DND-41 (cell line): Measurements from ENCODE around the gene PCDH11Y.
"Not testable (repeated sequence)": the region's sequence is repeated elsewhere in the genome, so short reads cannot be mapped to it uniquely, and the experiment has no call there.

ENCODE experiments used
- EZH2 ChIP-seq: IDR thresholded peaks from 3 replicates; pipeline ENCODE4 v1.6.1; 2012; ENCODE audit warnings: borderline replicate concordance, low read depth, mild to moderate bottlenecking, moderate library complexity, low read length, inconsistent platforms; ENCODE audit not compliant: severe bottlenecking
- TF ChIP-seq, protein P1 (sequence below): IDR thresholded peaks from 2 replicates; pipeline ENCODE4 v1.5.1; 2012; ENCODE audit warnings: borderline replicate concordance, low read length, moderate library complexity, mild to moderate bottlenecking; ENCODE audit not compliant: poor library complexity, severe bottlenecking; ENCODE audit errors: extremely low read depth

DNA sequence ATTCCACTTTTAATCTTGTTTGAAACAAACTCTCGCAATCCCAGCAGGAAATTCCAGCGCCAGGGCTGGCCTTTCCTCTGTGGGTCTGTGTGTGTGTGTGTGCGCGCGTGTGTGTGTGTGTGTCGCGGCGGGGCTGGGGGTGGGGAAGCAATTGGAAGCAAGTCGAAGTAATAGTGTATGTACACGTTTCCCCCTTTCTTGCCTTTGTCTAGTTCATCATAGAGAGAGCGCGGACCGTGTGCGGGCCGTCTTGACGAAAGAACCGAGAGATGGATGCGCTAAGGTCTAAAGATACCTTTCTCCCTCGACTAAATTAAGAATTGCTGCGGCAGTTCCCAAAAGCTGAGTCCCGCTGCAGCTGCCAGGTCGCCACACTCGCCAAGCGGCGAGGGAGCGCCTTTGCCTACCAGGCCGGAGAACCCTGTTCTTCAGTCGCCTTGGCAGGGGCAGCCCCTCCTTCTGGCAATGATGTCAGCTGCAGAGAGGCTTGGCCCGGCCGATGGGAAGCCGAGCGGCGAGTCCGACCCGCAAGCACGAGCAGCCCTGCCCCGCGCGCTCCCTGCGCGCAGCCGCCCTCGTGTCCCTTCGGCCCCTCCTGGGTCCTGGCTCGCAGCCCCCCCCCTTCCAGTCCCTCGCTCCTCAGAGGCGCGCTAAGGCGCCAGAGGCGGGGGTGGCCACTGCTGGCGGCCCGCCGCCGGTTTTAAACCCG is 2.5 kb downstream of the PCDH11Y start:
- TF ChIP-seq, protein P1, sequence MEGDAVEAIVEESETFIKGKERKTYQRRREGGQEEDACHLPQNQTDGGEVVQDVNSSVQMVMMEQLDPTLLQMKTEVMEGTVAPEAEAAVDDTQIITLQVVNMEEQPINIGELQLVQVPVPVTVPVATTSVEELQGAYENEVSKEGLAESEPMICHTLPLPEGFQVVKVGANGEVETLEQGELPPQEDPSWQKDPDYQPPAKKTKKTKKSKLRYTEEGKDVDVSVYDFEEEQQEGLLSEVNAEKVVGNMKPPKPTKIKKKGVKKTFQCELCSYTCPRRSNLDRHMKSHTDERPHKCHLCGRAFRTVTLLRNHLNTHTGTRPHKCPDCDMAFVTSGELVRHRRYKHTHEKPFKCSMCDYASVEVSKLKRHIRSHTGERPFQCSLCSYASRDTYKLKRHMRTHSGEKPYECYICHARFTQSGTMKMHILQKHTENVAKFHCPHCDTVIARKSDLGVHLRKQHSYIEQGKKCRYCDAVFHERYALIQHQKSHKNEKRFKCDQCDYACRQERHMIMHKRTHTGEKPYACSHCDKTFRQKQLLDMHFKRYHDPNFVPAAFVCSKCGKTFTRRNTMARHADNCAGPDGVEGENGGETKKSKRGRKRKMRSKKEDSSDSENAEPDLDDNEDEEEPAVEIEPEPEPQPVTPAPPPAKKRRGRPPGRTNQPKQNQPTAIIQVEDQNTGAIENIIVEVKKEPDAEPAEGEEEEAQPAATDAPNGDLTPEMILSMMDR = not testable (repeated sequence)
- TF ChIP-seq EZH2 = not testable (repeated sequence)
